HL-60 (cell line): Measurements from ENCODE around the gene DTYMK.

Experiments used
- DNase-seq, 2 experiments: peaks; one replicate each; pipeline ENCODE4 v3.0.0-alpha.2; 2010 to 2020; ENCODE audit warnings: low read depth in 1 of 2, low spot score in 1 of 2
- H3K27ac ChIP-seq: fragments of 250-450 bp; sonication (Bioruptor Pico); replicated peaks from 2 replicates; pipeline ENCODE4 v1.5.1; 2020; ENCODE audit warnings: mild to moderate bottlenecking, moderate library complexity
- H3K27me3 ChIP-seq: fragments of 250-450 bp; sonication (Bioruptor Pico); 2 replicates; pipeline ENCODE4 v1.5.1; 2021; ENCODE audit warnings: mild to moderate bottlenecking, moderate library complexity; ENCODE audit not compliant: insufficient read depth, poor library complexity, severe bottlenecking
- H3K4me3 ChIP-seq: replicated peaks from 2 replicates; pipeline ENCODE4 v1.5.1; 2011; ENCODE audit warnings: mild to moderate bottlenecking, control low read depth, low read length; ENCODE audit not compliant: insufficient read depth
- CTCF ChIP-seq: IDR thresholded peaks from one replicate; pipeline ENCODE4 v1.5.1; 2011; ENCODE audit warnings: low read length, control low read depth, inconsistent platforms; ENCODE audit not compliant: insufficient read depth
- GABPA ChIP-seq: IDR thresholded peaks from 2 replicates; pipeline ENCODE4 v1.6.1; 2012; ENCODE audit warnings: low read depth
- POLR2AphosphoS5 ChIP-seq: IDR thresholded peaks from 2 replicates; pipeline ENCODE4 v1.6.1; 2012; ENCODE audit warnings: low read depth
- REST ChIP-seq: IDR thresholded peaks from 2 replicates; pipeline ENCODE4 v1.6.1; 2012; ENCODE audit warnings: low read depth; ENCODE audit not compliant: insufficient replicate concordance
- SPI1 ChIP-seq: IDR thresholded peaks from 2 replicates; pipeline ENCODE4 v1.6.1; 2012; ENCODE audit warnings: low read depth, mild to moderate bottlenecking, borderline replicate concordance

Gene DTYMK

DNA sequence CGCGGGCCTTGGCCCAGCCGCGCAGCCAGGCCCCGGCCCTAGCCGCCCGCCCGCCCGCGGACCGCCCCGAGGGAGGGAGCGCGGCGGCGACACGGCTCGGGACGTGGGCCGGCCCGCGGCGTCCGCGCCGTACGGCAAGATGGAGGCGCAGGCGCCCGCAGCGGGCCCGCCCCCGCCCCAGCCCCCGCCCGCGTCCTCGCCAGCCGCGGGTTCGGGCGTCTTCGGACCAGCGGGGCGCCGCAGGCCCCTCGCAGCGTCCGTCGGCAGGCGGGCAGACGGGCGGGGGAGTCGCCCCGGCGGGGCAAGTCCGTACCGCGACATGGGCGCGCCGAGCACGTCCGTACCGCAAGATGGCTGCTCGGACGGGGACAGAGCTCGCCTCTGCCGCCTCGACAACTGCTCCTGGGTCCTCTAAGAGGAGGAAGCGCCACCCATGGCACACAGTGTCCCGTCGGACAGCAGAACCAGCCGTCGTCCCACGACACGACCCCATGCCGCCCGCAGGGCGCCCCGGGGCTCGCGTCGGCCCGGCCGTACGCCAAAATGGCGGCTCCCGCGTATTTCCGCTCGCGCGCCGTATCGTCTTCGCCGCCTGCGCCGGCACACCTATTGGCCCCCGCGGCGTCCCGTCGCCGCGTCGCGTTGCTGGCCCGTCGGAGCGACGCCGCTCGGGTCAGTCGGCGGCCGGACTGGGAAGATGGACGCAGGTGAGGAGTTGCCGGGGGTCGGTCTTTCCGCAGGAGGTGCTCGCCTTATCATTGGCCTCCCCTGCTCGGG is 49.4 kb downstream of the DTYMK start, which contains the start of the genes ATG4B and THAP4:
Gene ATG4B, plus strand, starts transcription at position 676 of the 777 bp plus-strand sequence. Its CDS starts 22 bp downstream, at position 698.
Gene THAP4, minus strand, starts transcription at position 141 of the 777 bp plus-strand sequence. CDS start 141 bp downstream, outside the sequence.
- Histone ChIP-seq H3K4me3 (peak within 1 kb of the TSS; percentile 83), H3K27me3 (no peaks in the 10 kb centered on the region), H3K27ac (peak within 1 kb of the TSS; percentile 99)
- peak; percentile 77 to 80 for DNase-seq
- TF ChIP-seq GABPA (no peak), POLR2AphosphoS5 (peak; percentile 80)

GRCh38 chr2:241636182-241637017 is 50.2 kb downstream of the DTYMK start:
- Histone ChIP-seq H3K27me3 (no peaks in the 10 kb centered on the region), H3K27ac (peak overlapping the region; percentile 71), H3K4me3 (peak overlapping the region; percentile 83)
- TF ChIP-seq POLR2AphosphoS5, result 0 out of 2 replicates have a peak, but pooled peaks have one; percentile 8
- no peak for TF ChIP-seq SPI1
- no peak for TF ChIP-seq GABPA
- no peak for TF ChIP-seq CTCF
- peak in 1 of 2 experiments; percentile 30 for DNase-seq

GRCh38 chr2:241635756-241636155 is 50.9 kb downstream of the DTYMK start:
- peak overlapping the region; percentile 71 for H3K27ac ChIP-seq
- peak overlapping the region; percentile 83 for H3K4me3 ChIP-seq
- peak in 1 of 2 experiments; percentile 25 for DNase-seq
- no peaks in the 10 kb centered on the region for H3K27me3 ChIP-seq
- TF ChIP-seq POLR2AphosphoS5 (no peak), REST (no peak), SPI1 (no peak), CTCF (no peak), GABPA (no peak)

GRCh38 chr2:241633561-241633960 is 53.1 kb downstream of the DTYMK start:
- Histone ChIP-seq H3K4me3 (no peak overlapping the region), H3K27me3 (no peaks in the 10 kb centered on the region), H3K27ac (no peak overlapping the region)
- DNase-seq, result peak in 1 of 2 experiments; percentile 23
- TF ChIP-seq SPI1, result peak; percentile 64; the same call in 1 of the 2 replicates
- TF ChIP-seq POLR2AphosphoS5, result no peak

- Histone ChIP-seq H3K27ac (no peak overlapping the region), H3K27me3 (no peaks in the 10 kb centered on the region), H3K4me3 (no peak overlapping the region)
- no peak for DNase-seq
- TF ChIP-seq CTCF (no peak), SPI1 (no peak), POLR2AphosphoS5 (0 out of 2 replicates have a peak, but pooled peaks have one; percentile 12)
These were observed 53.9 kb downstream of the DTYMK start for GRCh38 chr2:241632478-241633325.
